ENCODE results near the gene KLRF2. TPM values are rescaled to one million over a fixed set of nuclear protein-coding genes. Genes with fewer than 3 reads are reported as not detected.

Gene KLRF2
- total RNA-seq, 1 experiment from 2014 or later, result not detected

GRCh38 chr12:9926876-9927275 is 45.6 kb downstream of the KLRF2 start:
- H3K4me1 Mint-ChIP-seq (ENCODE audit: low read depth, unreplicated experiment), result no peaks in the 10 kb centered on the region
- CTCF ChIA-PET, result interaction anchor here (1.0 to 1.1 kb wide), 2 partner anchors 13 to 113 kb away, joined by 3 read pairs; no protein-coding TSS in a partner anchor
- H3K27ac Mint-ChIP-seq (ENCODE audit: unreplicated experiment), result no peak overlapping the region

GRCh38 chr12:9928607-9929006 is 47.3 kb downstream of the KLRF2 start:
- no peak overlapping the region for H3K4me3 Mint-ChIP-seq (ENCODE audit: low read depth, unreplicated experiment)
- no peaks in the 10 kb centered on the region for H3K36me3 Mint-ChIP-seq (ENCODE audit: insufficient read depth, unreplicated experiment)
- TF ChIP-seq CTCF (IDR thresholded peaks at IDR 0.05; ENCODE audit: unreplicated experiment), result no peak
- no peaks in the 10 kb centered on the region for H3K27me3 Mint-ChIP-seq (ENCODE audit: unreplicated experiment)
- H3K27ac Mint-ChIP-seq (ENCODE audit: unreplicated experiment), result no peak overlapping the region
- no TSS peak for BruUV-seq (replicated peaks)
- H3K4me1 Mint-ChIP-seq (ENCODE audit: low read depth, unreplicated experiment), result no peaks in the 10 kb centered on the region
- DNase-seq, result no peak
- H3K9me3 Mint-ChIP-seq (ENCODE audit: low read depth, unreplicated experiment), result no peaks in the 10 kb centered on the region
- CTCF ChIA-PET, result no interaction called here
- intact Hi-C loops (cut with micrococcal nuclease; ENCODE audit: unreplicated experiment), result no loop called here

More at GRCh38 chr12:9926876-9927275, 45.6 kb downstream of the KLRF2 start:
- TF ChIP-seq CTCF (IDR thresholded peaks at IDR 0.05; ENCODE audit: unreplicated experiment), result no peak
- no peak for DNase-seq
- no peaks in the 10 kb centered on the region for H3K9me3 Mint-ChIP-seq (ENCODE audit: low read depth, unreplicated experiment)
- H3K36me3 Mint-ChIP-seq (ENCODE audit: insufficient read depth, unreplicated experiment), result no peaks in the 10 kb centered on the region
- intact Hi-C loops (cut with micrococcal nuclease; ENCODE audit: unreplicated experiment), result no loop called here
- BruUV-seq (replicated peaks), result no TSS peak
- H3K27me3 Mint-ChIP-seq (ENCODE audit: unreplicated experiment), result no peaks in the 10 kb centered on the region
- H3K4me3 Mint-ChIP-seq (ENCODE audit: low read depth, unreplicated experiment), result no peak overlapping the region

- H3K27ac Mint-ChIP-seq (ENCODE audit: unreplicated experiment), result no peak overlapping the region
- no peak for DNase-seq
- no peaks in the 10 kb centered on the region for H3K27me3 Mint-ChIP-seq (ENCODE audit: unreplicated experiment)
- CTCF ChIA-PET, result no interaction called here
- no peaks in the 10 kb centered on the region for H3K4me1 Mint-ChIP-seq (ENCODE audit: low read depth, unreplicated experiment)
- H3K36me3 Mint-ChIP-seq (ENCODE audit: insufficient read depth, unreplicated experiment), result no peaks in the 10 kb centered on the region
- intact Hi-C loops (cut with micrococcal nuclease; ENCODE audit: unreplicated experiment), result no loop called here
- no peak overlapping the region for H3K4me3 Mint-ChIP-seq (ENCODE audit: low read depth, unreplicated experiment)
- TF ChIP-seq CTCF (IDR thresholded peaks at IDR 0.05; ENCODE audit: unreplicated experiment), result no peak
- BruUV-seq (replicated peaks), result no TSS peak
- no peaks in the 10 kb centered on the region for H3K9me3 Mint-ChIP-seq (ENCODE audit: low read depth, unreplicated experiment)
Measured at GRCh38 chr12:9931245-9931644, 50.0 kb downstream of the KLRF2 start.

GRCh38 chr12:9932270-9932669 is 51.0 kb downstream of the KLRF2 start, which contains the start of gene CLEC2A:
TSS of gene CLEC2A (minus strand) at chr12:9932370. CDS start at chr12:9932329, 41 bp downstream.
- no peaks in the 10 kb centered on the region for H3K4me1 Mint-ChIP-seq (ENCODE audit: low read depth, unreplicated experiment)
- no peaks in the 10 kb centered on the region for H3K9me3 Mint-ChIP-seq (ENCODE audit: low read depth, unreplicated experiment)
- no TSS peak for BruUV-seq (replicated peaks)
- no peak within 1 kb of the TSS for H3K4me3 Mint-ChIP-seq (ENCODE audit: low read depth, unreplicated experiment)
- H3K27me3 Mint-ChIP-seq (ENCODE audit: unreplicated experiment), result no peaks in the 10 kb centered on the region
- no peak for TF ChIP-seq CTCF (IDR thresholded peaks at IDR 0.05; ENCODE audit: unreplicated experiment)
- H3K36me3 Mint-ChIP-seq (ENCODE audit: insufficient read depth, unreplicated experiment), result no peaks in the 10 kb centered on the region
- H3K27ac Mint-ChIP-seq (ENCODE audit: unreplicated experiment), result no peak within 1 kb of the TSS
- intact Hi-C loops (cut with micrococcal nuclease; ENCODE audit: unreplicated experiment), result no loop called here
- CTCF ChIA-PET, result no interaction called here
- no peak for DNase-seq

All from Calu3 (cell line).